Activated T-helper 17 cell treated with anti-CD3 and anti-CD28 coated beads, Interleukin-2, amount 50 U/mL, for 72 hours (primary cell): ENCODE measurements around the gene NEDD4L. TPM values are rescaled to one million over a fixed set of nuclear protein-coding genes. Genes with fewer than 3 reads are reported as not detected.

ENCODE experiments used
- ATAC-seq: fragments of 150-1000 bp; cut with Tn5 transposase; replicated peaks from 2 replicates; pipeline ENCODE4 v1.10.0; 2021; ENCODE audit warnings: mild to moderate bottlenecking, moderate library complexity
- H3K27ac Mint-ChIP-seq: one replicate; pipeline ENCODE4 v1.8.0; 2022; ENCODE audit warnings: mixed read lengths
- H3K27me3 Mint-ChIP-seq: one replicate; pipeline ENCODE4 v1.8.0; 2022; ENCODE audit warnings: mixed read lengths
- H3K36me3 Mint-ChIP-seq: one replicate; pipeline ENCODE4 v1.8.0; 2022; ENCODE audit warnings: low read depth, mild to moderate bottlenecking, mixed read lengths
- H3K4me1 Mint-ChIP-seq: one replicate; pipeline ENCODE4 v1.8.0; 2022; ENCODE audit warnings: mixed read lengths
- H3K4me3 Mint-ChIP-seq: one replicate; pipeline ENCODE4 v1.8.0; 2022; ENCODE audit warnings: mild to moderate bottlenecking, mixed read lengths
- H3K9me3 Mint-ChIP-seq: one replicate; pipeline ENCODE4 v1.8.0; 2022; ENCODE audit warnings: mixed read lengths
- total RNA-seq, 2 donors: library from RNA; stranded (reverse); gene quantifications; one replicate each; pipeline ENCODE4 v1.2.3, GENCODE V29; 2022

The NEDD4L gene
- total RNA-seq, 2 donors from 2014 or later, result 6.5 to 8.0 TPM

GRCh38 chr18:58055890-58056558, 12.0 kb downstream of the NEDD4L start:
- peaks cover 4% of the 10 kb centered on the region for H3K4me1 Mint-ChIP-seq
- no peaks in the 10 kb centered on the region for H3K9me3 Mint-ChIP-seq
- no peak overlapping the region for H3K4me3 Mint-ChIP-seq
- ATAC-seq, result no peak
- no peak overlapping the region for H3K27ac Mint-ChIP-seq
- no peaks in the 10 kb centered on the region for H3K36me3 Mint-ChIP-seq
- H3K27me3 Mint-ChIP-seq, result peaks cover 8% of the 10 kb centered on the region

GRCh38 chr18:58056852-58057251, 12.8 kb downstream of the NEDD4L start:
- Mint-ChIP-seq H3K27ac (no peak overlapping the region), H3K36me3 (no peaks in the 10 kb centered on the region), H3K4me1 (peaks cover 3% of the 10 kb centered on the region), H3K9me3 (no peaks in the 10 kb centered on the region), H3K4me3 (no peak overlapping the region), H3K27me3 (peaks cover 8% of the 10 kb centered on the region)
- ATAC-seq, result no peak

GRCh38 chr18:58057291-58057965, 13.4 kb downstream of the NEDD4L start:
- no peak for ATAC-seq
- no peaks in the 10 kb centered on the region for H3K9me3 Mint-ChIP-seq
- H3K4me3 Mint-ChIP-seq, result no peak overlapping the region
- H3K27ac Mint-ChIP-seq, result no peak overlapping the region
- H3K4me1 Mint-ChIP-seq, result no peaks in the 10 kb centered on the region
- peaks cover 8% of the 10 kb centered on the region for H3K27me3 Mint-ChIP-seq
- no peaks in the 10 kb centered on the region for H3K36me3 Mint-ChIP-seq

- Mint-ChIP-seq H3K27ac (no peak overlapping the region), H3K4me1 (no peaks in the 10 kb centered on the region), H3K36me3 (no peaks in the 10 kb centered on the region), H3K9me3 (no peaks in the 10 kb centered on the region), H3K27me3 (peaks cover 8% of the 10 kb centered on the region), H3K4me3 (no peak overlapping the region)
- ATAC-seq, result peak; percentile 37
Observed at GRCh38 chr18:58058720-58059119, 14.7 kb downstream of the NEDD4L start.

GRCh38 chr18:58060254-58060653, 16.2 kb downstream of the NEDD4L start:
- Mint-ChIP-seq H3K27me3 (peaks cover 6% of the 10 kb centered on the region), H3K4me3 (no peak overlapping the region), H3K27ac (no peak overlapping the region), H3K36me3 (no peaks in the 10 kb centered on the region), H3K4me1 (no peaks in the 10 kb centered on the region), H3K9me3 (no peaks in the 10 kb centered on the region)
- no peak for ATAC-seq

- Mint-ChIP-seq H3K36me3 (no peaks in the 10 kb centered on the region), H3K27me3 (peaks cover 4% of the 10 kb centered on the region), H3K27ac (no peak overlapping the region), H3K4me3 (no peak overlapping the region), H3K9me3 (no peaks in the 10 kb centered on the region), H3K4me1 (no peaks in the 10 kb centered on the region)
- ATAC-seq, result no peak
Observed at GRCh38 chr18:58061349-58061748, 17.3 kb downstream of the NEDD4L start.

- ATAC-seq, result no peak
- Mint-ChIP-seq H3K9me3 (no peaks in the 10 kb centered on the region), H3K36me3 (no peaks in the 10 kb centered on the region), H3K4me3 (no peak overlapping the region), H3K27me3 (peaks cover 25% of the 10 kb centered on the region), H3K4me1 (no peaks in the 10 kb centered on the region), H3K27ac (no peak overlapping the region)
Observed at GRCh38 chr18:58064406-58064998, 20.5 kb downstream of the NEDD4L start.

GRCh38 chr18:58065956-58066355, 21.9 kb downstream of the NEDD4L start:
- H3K27ac Mint-ChIP-seq, result no peak overlapping the region
- no peak overlapping the region for H3K4me3 Mint-ChIP-seq
- H3K36me3 Mint-ChIP-seq, result no peaks in the 10 kb centered on the region
- H3K27me3 Mint-ChIP-seq, result peaks cover 25% of the 10 kb centered on the region
- no peaks in the 10 kb centered on the region for H3K4me1 Mint-ChIP-seq
- H3K9me3 Mint-ChIP-seq, result no peaks in the 10 kb centered on the region
- no peak for ATAC-seq

- Mint-ChIP-seq H3K36me3 (no peaks in the 10 kb centered on the region), H3K4me1 (no peaks in the 10 kb centered on the region), H3K9me3 (no peaks in the 10 kb centered on the region), H3K27me3 (peaks cover 25% of the 10 kb centered on the region), H3K27ac (no peak overlapping the region), H3K4me3 (no peak overlapping the region)
- ATAC-seq, result no peak
Observed at GRCh38 chr18:58067601-58068000, 23.6 kb downstream of the NEDD4L start.

- Mint-ChIP-seq H3K9me3 (no peaks in the 10 kb centered on the region), H3K4me1 (no peaks in the 10 kb centered on the region), H3K36me3 (no peaks in the 10 kb centered on the region), H3K4me3 (no peak overlapping the region), H3K27ac (no peak overlapping the region), H3K27me3 (peaks cover 25% of the 10 kb centered on the region)
- no peak for ATAC-seq
Observed at GRCh38 chr18:58069099-58069498, 25.1 kb downstream of the NEDD4L start.

- Mint-ChIP-seq H3K4me1 (no peaks in the 10 kb centered on the region), H3K9me3 (no peaks in the 10 kb centered on the region), H3K36me3 (no peaks in the 10 kb centered on the region), H3K27me3 (peaks cover 25% of the 10 kb centered on the region), H3K27ac (no peak overlapping the region), H3K4me3 (no peak overlapping the region)
- no peak for ATAC-seq
Observed at GRCh38 chr18:58069721-58070292, 25.8 kb downstream of the NEDD4L start.

- Mint-ChIP-seq H3K36me3 (no peaks in the 10 kb centered on the region), H3K9me3 (no peaks in the 10 kb centered on the region), H3K4me3 (no peak overlapping the region), H3K27ac (no peak overlapping the region), H3K4me1 (no peaks in the 10 kb centered on the region), H3K27me3 (peaks cover 10% of the 10 kb centered on the region)
- no peak for ATAC-seq
Observed at GRCh38 chr18:58076052-58076451, 32.0 kb downstream of the NEDD4L start.

GRCh38 chr18:58077329-58077728, 33.3 kb downstream of the NEDD4L start:
- no peak overlapping the region for H3K27ac Mint-ChIP-seq
- H3K4me3 Mint-ChIP-seq, result no peak overlapping the region
- H3K27me3 Mint-ChIP-seq, result peaks cover 10% of the 10 kb centered on the region
- no peak for ATAC-seq
- no peaks in the 10 kb centered on the region for H3K36me3 Mint-ChIP-seq
- no peaks in the 10 kb centered on the region for H3K4me1 Mint-ChIP-seq
- no peaks in the 10 kb centered on the region for H3K9me3 Mint-ChIP-seq

GRCh38 chr18:58078889-58079573, 35.0 kb downstream of the NEDD4L start:
- H3K27ac Mint-ChIP-seq, result no peak overlapping the region
- no peaks in the 10 kb centered on the region for H3K4me1 Mint-ChIP-seq
- no peaks in the 10 kb centered on the region for H3K36me3 Mint-ChIP-seq
- no peak for ATAC-seq
- H3K27me3 Mint-ChIP-seq, result peaks cover 15% of the 10 kb centered on the region
- H3K4me3 Mint-ChIP-seq, result no peak overlapping the region
- no peaks in the 10 kb centered on the region for H3K9me3 Mint-ChIP-seq
